GM12874 (cell line): ENCODE results near the gene RAMP3.

Experiments used
- TF ChIP-seq, protein P1 (sequence below): IDR thresholded peaks from 2 replicates; pipeline ENCODE4 v1.5.1; 2011; ENCODE audit warnings: low read depth, mild to moderate bottlenecking, control low read depth, low read length, moderate library complexity; ENCODE audit not compliant: insufficient read depth

Gene RAMP3

DNA sequence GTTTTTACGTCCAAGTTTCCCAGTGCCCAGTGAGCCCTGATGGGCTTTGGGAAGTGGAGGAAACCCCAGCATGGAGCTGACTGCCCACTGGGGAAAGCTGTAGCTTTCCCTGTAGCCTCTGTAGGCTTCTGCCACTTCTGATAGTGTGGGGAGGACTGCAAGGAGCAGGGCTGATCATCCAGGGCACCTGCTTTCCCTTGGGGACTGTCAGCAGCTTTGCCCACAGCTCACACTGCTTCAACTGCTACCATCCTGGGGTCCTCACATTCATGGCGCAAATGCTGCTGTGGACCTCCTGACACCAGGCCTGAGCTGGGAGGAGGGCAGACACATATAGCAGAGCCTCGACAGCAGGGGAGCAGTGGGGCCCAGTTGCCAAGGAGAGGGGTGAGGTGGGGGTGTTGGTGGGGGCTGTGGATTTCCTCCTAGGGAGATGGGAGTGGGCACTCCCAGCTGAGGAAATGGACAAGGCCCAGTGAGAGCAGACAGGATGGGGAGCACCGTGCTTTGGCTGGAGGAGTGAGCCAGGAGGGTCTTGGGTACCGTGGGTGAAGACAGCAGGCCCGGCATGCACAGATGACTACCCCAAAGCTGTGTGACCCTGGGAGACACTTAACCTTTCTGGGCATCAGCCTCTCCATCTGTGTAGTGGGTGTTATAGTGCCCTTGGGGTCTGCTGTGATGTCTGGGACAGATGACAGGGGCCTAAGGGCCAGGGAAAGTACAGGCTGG, 16.2 kb downstream of the RAMP3 start:
- TF ChIP-seq, protein P1, sequence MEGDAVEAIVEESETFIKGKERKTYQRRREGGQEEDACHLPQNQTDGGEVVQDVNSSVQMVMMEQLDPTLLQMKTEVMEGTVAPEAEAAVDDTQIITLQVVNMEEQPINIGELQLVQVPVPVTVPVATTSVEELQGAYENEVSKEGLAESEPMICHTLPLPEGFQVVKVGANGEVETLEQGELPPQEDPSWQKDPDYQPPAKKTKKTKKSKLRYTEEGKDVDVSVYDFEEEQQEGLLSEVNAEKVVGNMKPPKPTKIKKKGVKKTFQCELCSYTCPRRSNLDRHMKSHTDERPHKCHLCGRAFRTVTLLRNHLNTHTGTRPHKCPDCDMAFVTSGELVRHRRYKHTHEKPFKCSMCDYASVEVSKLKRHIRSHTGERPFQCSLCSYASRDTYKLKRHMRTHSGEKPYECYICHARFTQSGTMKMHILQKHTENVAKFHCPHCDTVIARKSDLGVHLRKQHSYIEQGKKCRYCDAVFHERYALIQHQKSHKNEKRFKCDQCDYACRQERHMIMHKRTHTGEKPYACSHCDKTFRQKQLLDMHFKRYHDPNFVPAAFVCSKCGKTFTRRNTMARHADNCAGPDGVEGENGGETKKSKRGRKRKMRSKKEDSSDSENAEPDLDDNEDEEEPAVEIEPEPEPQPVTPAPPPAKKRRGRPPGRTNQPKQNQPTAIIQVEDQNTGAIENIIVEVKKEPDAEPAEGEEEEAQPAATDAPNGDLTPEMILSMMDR: no peak

DNA sequence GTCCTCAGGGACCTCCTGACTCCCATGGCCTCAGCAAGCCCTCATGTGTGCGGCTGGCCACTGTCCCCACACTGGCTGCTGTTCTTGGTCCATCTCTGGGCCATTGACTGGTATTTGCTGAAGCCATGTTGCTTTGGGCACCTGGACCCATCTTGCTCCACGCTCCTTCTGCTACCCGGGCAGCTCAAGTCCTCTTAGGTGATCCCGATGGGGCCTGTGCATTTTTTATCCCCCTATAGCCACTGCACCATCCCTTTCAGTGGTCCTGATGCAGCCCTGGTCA, 16.7 kb downstream of the RAMP3 start:
- TF ChIP-seq, protein P1: no peak

DNA sequence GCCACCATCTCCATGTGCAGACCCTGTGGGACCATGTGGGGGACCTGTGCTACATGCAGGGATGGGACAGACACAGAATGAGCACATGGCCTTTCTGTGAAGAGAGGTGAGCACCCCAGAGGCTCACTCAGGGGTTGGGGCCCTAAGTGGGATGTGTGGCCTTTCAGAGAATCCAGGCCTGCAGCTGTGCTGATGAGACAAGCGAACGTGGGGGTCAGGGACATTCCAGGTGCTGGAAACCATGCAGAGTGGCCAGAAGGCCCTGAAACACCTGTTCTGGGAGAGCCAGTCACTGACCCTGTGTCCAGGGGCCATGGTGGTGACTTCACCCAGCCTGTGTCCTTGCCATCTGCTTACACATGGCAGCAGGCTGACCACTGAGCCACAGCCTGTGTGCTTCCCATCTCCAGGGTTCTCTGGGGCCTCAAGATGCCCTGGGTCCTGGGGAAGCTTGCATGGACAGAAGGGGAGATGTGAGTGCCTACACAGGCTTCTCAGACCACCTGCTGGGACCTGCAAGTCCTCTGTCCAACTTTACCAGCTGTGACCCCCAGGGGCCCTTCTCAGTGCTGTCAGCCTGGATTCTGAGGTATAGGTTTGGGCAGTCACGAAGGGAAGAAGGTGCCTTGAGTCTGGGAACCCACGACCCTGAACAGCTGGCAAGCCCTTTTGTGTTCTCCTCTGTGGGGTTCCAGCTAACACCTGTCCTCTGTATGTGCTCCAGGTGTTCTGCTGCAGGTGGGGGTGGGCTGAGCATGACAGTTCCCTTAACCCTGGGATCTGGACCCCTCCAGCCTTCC, 17.6 kb downstream of the RAMP3 start:
- TF ChIP-seq, protein P1: no peak

DNA sequence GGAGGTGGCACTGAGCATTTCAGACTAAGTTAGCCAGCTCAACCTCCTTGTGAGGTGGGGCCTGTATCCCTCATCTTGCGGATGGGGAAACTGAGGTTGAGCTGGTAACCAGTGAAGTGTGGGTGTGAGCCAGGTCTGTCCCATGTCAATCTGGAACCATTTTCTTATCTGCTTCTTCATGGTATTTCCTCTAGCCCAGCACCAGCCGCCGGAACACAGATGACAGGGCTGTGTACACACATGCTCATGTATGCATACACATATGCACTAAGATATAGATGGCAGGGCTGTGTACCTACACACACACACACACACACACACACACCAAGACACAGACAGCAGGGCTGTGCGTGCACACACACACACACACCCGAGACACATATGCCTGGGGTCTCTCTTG, 18.5 kb downstream of the RAMP3 start:
- TF ChIP-seq, protein P1: no peak

DNA sequence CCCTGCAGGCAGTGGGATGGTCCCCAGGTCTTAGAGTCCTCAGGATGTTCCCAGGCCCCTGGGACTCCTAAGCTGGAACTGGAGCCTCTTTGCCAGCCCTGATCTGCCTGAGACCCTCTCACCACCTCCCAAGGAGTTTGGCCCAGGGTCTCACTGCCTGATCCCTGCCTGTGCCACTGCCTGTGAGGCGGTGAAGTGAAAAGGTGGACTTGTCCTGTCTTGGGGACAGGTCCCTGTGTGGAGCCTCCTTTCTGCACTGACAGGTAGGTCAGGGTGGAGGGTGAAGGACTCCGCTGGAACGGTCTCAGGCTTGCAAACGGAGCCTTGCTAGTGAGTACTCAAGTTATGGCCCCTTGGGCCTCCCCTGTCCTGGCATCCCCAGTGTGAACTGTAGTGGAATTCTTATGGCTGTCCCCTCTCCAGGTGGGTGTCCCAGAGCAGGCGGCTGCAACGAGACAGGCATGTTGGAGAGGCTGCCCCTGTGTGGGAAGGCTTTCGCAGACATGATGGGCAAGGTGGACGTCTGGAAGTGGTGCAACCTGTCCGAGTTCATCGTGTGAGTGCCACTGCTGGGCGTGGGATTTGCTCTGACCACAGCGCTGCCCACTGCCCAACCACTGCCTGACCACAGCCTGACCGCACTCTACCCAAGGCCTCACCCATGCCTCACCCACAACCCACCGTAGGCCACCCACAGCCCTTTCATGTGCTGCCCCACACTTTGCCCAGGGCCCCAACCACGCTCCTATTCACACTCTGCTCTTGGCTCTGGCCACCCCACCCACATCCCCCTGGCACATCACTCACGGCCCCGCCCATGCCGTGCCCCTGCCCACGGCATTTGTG, 19.5 kb downstream of the RAMP3 start:
- TF ChIP-seq, protein P1: no peak

DNA sequence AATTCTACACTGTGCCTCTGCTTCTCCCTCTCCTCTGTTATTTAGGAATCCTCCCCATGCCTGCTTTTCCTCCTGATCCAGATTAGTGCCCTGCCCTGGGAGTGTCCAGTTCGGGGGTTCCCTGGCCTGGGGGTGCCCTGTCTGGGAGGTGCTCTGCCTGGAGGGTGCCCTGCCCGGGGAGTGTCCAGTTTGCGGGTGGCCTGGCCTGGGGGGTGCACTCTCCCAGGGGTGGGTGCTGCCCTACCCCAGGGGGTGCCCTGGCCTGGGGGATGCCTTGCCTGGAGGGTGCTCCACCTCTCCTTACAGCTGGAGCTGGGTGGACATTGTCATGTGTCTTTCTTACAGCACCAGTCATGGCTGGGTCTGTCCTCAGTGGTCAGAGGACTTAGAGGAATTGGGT, 20.2 kb downstream of the RAMP3 start:
- TF ChIP-seq, protein P1: no peak
